ENCODE measurements around the gene CHFR. TPM values are rescaled to one million over a fixed set of nuclear protein-coding genes. Genes with fewer than 3 reads are reported as not detected.
"Not testable (repeated sequence)": the region's sequence is repeated elsewhere in the genome, so short reads cannot be mapped to it uniquely, and the experiment has no call there.

Gene CHFR
- total RNA-seq, 6 donors from 2014 or later: 42.2 to 136 (median 50.5) TPM

DNA sequence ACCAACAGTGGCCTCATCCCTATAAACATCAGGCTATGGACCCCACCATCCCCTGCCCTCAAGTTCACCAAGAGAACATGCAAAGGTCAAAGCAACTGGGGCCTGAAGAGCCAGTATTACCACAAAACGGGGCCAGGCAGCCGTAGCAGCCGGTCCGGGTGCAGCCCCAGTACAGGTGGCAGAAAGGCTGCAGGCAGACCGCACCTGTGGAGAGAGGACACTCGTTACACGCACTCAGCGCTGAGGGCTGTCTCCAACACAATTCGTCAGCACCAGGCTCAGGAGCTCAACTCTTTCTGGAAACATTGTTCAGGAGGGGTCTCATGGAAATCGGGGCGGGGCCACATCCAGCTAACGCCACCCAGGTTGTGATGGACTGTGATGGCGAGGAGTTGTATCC is 38.9 kb downstream of the CHFR start:
- Histone ChIP-seq H3K27me3 (no peaks in the 10 kb centered on the region), H3K4me1 (no peaks in the 10 kb centered on the region), H3K4me3 (no peak overlapping the region), H3K9me3 (no peaks in the 10 kb centered on the region), H3K27ac (no peak overlapping the region), H3K36me3 (peaks cover 52 to 97% (median 86%) of the 10 kb centered on the region in 4 donors)
- no peak for DNase-seq
- WGBS, 2 donors: 98 to 99% methylated on average over 6 to 13 of the region's 13 CpGs
- no peak for ATAC-seq (ENCODE audit: low FRiP score in 2 of 2)
- no peak for TF ChIP-seq POLR2A (IDR thresholded peaks at IDR 0.05)
- TF ChIP-seq EP300 (IDR thresholded peaks at IDR 0.05): no peak
- TF ChIP-seq, protein P1, sequence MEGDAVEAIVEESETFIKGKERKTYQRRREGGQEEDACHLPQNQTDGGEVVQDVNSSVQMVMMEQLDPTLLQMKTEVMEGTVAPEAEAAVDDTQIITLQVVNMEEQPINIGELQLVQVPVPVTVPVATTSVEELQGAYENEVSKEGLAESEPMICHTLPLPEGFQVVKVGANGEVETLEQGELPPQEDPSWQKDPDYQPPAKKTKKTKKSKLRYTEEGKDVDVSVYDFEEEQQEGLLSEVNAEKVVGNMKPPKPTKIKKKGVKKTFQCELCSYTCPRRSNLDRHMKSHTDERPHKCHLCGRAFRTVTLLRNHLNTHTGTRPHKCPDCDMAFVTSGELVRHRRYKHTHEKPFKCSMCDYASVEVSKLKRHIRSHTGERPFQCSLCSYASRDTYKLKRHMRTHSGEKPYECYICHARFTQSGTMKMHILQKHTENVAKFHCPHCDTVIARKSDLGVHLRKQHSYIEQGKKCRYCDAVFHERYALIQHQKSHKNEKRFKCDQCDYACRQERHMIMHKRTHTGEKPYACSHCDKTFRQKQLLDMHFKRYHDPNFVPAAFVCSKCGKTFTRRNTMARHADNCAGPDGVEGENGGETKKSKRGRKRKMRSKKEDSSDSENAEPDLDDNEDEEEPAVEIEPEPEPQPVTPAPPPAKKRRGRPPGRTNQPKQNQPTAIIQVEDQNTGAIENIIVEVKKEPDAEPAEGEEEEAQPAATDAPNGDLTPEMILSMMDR (IDR thresholded peaks at IDR 0.05): no peak
- no peak for TF ChIP-seq POLR2AphosphoS5 (IDR thresholded peaks at IDR 0.05)

GRCh38 chr12:132847363-132848356 is 39.7 kb downstream of the CHFR start:
- H3K9me3 ChIP-seq: no peaks in the 10 kb centered on the region
- no peak for ATAC-seq (ENCODE audit: low FRiP score in 2 of 2)
- DNase-seq: no peak
- H3K36me3 ChIP-seq: peaks cover 50 to 97% (median 86%) of the 10 kb centered on the region in 4 donors
- H3K27me3 ChIP-seq: no peaks in the 10 kb centered on the region
- no peaks in the 10 kb centered on the region for H3K4me1 ChIP-seq
- H3K4me3 ChIP-seq: no peak overlapping the region
- no peak for TF ChIP-seq EP300 (IDR thresholded peaks at IDR 0.05)
- no peak for TF ChIP-seq POLR2AphosphoS5 (IDR thresholded peaks at IDR 0.05)
- TF ChIP-seq, protein P1 (IDR thresholded peaks at IDR 0.05): no peak
- no peak overlapping the region for H3K27ac ChIP-seq
- WGBS, 2 donors: 85 to 86% methylated on average over 30 of the region's 30 CpGs

DNA sequence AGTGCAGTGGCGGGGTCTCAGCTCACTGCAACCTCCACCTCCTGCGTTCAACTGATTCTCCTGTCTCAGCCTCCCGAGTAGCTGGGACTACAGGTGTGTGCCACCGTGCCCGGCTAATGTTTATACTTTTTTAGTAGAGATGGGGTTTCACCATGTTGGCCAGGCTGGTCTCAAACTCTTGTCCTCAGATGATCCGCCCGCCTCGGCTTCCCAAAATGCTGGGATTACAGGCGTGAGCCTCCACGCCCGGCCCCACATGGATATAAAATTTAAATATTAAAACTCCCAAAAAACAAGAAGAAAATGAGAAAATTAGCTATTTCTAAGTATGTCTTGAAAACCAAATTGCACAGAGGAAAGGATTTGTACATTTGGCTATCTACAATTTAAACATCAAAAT is 42.7 kb downstream of the CHFR start:
- ATAC-seq (ENCODE audit: low FRiP score in 2 of 2); H3K4me1 ChIP-seq; H3K9me3 ChIP-seq; H3K4me3 ChIP-seq; H3K27me3 ChIP-seq; H3K27ac ChIP-seq; DNase-seq: not testable (repeated sequence)
- WGBS, 2 donors: 94 to 98% methylated on average over 11 of the region's 11 CpGs
- peaks cover 59 to 96% (median 88%) of the 10 kb centered on the region in 4 donors for H3K36me3 ChIP-seq

DNA sequence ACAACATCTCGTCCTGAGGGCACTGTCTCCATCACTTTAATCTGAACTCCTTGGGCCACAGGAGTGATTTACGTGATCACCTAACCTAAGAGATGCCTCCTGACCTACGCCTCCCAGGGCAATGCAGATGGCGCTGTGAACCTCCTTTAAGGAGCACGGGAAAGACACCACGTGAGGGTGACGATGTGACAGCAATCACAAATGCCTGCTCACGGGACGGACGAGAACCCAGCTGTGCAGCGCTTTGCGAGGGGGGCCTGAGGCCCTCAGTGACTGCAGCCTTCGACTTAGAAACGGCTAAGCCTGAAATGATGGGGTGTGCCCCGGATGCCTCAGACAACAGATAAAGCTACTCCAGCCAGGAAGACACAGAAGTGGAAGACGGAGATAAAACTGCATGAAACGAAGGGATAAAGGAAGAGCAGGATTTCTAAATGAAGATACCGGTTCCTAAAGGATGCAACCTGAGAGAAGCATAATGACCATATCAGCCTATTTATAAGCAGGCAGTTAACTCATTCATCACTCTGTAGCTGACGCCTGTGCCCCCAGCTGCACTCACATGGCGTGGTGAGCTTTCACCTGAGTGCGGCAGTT is 44.9 kb downstream of the CHFR start:
- Histone ChIP-seq H3K4me3 (no peak overlapping the region), H3K36me3 (peaks cover 50 to 89% (median 80%) of the 10 kb centered on the region in 4 donors), H3K4me1 (no peaks in the 10 kb centered on the region), H3K9me3 (no peaks in the 10 kb centered on the region), H3K27ac (no peak overlapping the region), H3K27me3 (no peaks in the 10 kb centered on the region)
- 89 to 91% methylated on average over 21 of the region's 21 CpGs for WGBS, 2 donors
- ATAC-seq (ENCODE audit: low FRiP score in 2 of 2) (no peak), DNase-seq (no peak)
- no peak for TF ChIP-seq POLR2AphosphoS5 (IDR thresholded peaks at IDR 0.05)
- TF ChIP-seq, protein P1 (IDR thresholded peaks at IDR 0.05): no peak
- TF ChIP-seq EP300 (IDR thresholded peaks at IDR 0.05): no peak
- TF ChIP-seq POLR2A (IDR thresholded peaks at IDR 0.05): no peak

- TF ChIP-seq POLR2A (IDR thresholded peaks at IDR 0.05) (no peak), EP300 (IDR thresholded peaks at IDR 0.05) (no peak), POLR2AphosphoS5 (IDR thresholded peaks at IDR 0.05) (no peak)
- TF ChIP-seq, protein P1 (IDR thresholded peaks at IDR 0.05): no peak
- Histone ChIP-seq H3K9me3 (no peaks in the 10 kb centered on the region), H3K36me3 (peaks cover 38 to 76% (median 68%) of the 10 kb centered on the region in 4 donors), H3K4me1 (no peaks in the 10 kb centered on the region), H3K27ac (no peak overlapping the region), H3K27me3 (no peaks in the 10 kb centered on the region), H3K4me3 (no peak overlapping the region)
- DNase-seq (no peak), ATAC-seq (ENCODE audit: low FRiP score in 2 of 2) (no peak)
- WGBS, 2 donors: 96 to 98% methylated on average over 13 to 15 of the region's 15 CpGs
Observed at GRCh38 chr12:132841151-132841550, 46.3 kb downstream of the CHFR start.

All from upper lobe of left lung (tissue), 6 donors.